Rectal smooth muscle tissue (tissue), 1 donor: ENCODE results near the gene VEPH1.
"Not testable (repeated sequence)": the region's sequence is repeated elsewhere in the genome, so short reads cannot be mapped to it uniquely, and the experiment has no call there.

ENCODE experiments used
- H3K27ac ChIP-seq: one replicate; pipeline ENCODE4 v1.7.0; 2013; ENCODE audit warnings: low read depth, low read length, inconsistent platforms
- H3K27me3 ChIP-seq: one replicate; pipeline ENCODE4 v1.7.0; 2013; ENCODE audit warnings: low read length; ENCODE audit not compliant: control insufficient read depth, insufficient read depth
- H3K36me3 ChIP-seq: one replicate; pipeline ENCODE4 v1.7.0; 2013; ENCODE audit warnings: low read length; ENCODE audit not compliant: control insufficient read depth, insufficient read depth
- H3K4me1 ChIP-seq: one replicate; pipeline ENCODE4 v1.7.0; 2013; ENCODE audit warnings: low read length; ENCODE audit not compliant: control insufficient read depth, insufficient read depth
- H3K4me3 ChIP-seq: one replicate; pipeline ENCODE4 v1.7.0; 2013; ENCODE audit warnings: low read length
- H3K9ac ChIP-seq: one replicate; pipeline ENCODE4 v1.7.0; 2013; ENCODE audit warnings: low read length

Gene VEPH1

DNA sequence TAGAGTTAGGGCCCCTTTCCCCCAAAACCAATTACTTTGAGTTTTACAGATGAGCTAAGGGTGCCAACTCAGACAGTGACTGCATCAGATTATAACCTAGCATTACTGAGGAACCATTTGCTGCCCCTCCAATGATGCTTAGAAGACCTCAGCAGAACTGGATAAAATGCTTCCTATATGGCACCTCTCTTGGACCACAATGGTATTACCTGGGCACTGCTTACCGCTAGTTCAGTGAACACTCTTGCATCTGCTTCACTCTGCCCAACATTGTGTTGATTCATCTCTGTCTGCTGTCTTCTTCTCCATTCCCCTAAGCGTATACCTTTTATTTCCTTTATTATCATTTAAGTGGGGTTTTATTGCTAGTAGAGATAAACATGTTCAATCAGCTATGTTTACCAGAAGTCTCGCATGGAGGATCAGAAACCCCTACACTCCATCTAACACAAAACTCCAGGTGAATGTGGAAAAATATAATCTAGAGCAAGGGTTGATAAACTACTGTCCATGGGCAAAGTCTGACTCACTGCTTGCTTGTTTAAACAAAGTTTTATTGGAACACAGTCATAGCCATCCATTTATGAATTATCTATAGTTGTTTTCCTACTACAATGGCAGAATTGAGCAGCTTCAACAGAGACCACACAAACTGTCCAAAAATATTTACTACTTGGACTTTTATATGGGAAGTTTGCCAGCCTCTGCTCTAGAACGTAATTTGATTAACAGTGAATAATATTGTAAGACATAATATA, 166.8 kb downstream of the VEPH1 start:
- H3K4me1 ChIP-seq, result no peaks in the 10 kb centered on the region
- H3K27ac ChIP-seq, result no peak overlapping the region
- no peak overlapping the region for H3K4me3 ChIP-seq
- no peaks in the 10 kb centered on the region for H3K27me3 ChIP-seq
- no peaks in the 10 kb centered on the region for H3K36me3 ChIP-seq
- H3K9ac ChIP-seq, result no peak overlapping the region

DNA sequence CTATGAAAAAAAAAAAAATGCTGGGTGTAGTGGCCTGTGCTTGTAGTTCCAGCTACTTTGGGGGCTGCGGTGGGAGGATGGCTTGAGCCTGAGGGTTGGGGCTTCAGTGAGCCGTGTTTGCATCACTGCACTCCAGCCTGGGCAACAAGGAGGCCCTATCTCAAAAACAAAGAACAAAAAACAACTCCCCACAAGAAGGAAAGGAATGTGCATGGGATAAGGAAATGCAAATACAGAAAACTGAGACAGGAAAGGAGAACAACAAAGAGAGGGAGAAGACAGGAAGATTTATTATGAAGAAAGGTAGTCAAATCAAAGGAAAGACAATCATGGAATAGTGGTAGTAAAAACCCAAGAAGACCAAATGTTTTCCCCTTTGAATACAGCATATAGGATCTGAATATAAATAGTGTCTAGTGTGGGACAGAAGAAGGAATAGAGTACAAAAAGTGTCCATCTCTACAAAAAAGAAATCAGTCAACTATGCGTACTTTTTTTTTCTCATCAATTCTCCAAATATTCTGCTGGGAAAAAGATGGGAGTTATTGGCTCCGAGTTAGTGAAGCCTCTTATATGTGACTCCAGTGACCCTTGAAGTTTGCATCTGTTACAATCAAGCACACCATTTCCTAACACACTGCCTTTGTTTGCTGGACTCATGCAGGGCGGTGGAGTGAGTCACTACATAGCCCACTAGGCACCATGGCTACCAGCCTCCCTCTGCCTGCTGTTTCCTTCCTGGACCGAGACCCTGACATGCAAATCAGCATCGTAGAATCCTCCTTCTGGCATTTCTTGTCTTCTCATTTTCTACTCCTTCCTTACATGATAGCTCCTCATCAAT, 167.8 kb downstream of the VEPH1 start:
- H3K27ac ChIP-seq, result no peak overlapping the region
- H3K9ac ChIP-seq, result no peak overlapping the region
- no peaks in the 10 kb centered on the region for H3K27me3 ChIP-seq
- no peaks in the 10 kb centered on the region for H3K4me1 ChIP-seq
- no peaks in the 10 kb centered on the region for H3K36me3 ChIP-seq
- no peak overlapping the region for H3K4me3 ChIP-seq

DNA sequence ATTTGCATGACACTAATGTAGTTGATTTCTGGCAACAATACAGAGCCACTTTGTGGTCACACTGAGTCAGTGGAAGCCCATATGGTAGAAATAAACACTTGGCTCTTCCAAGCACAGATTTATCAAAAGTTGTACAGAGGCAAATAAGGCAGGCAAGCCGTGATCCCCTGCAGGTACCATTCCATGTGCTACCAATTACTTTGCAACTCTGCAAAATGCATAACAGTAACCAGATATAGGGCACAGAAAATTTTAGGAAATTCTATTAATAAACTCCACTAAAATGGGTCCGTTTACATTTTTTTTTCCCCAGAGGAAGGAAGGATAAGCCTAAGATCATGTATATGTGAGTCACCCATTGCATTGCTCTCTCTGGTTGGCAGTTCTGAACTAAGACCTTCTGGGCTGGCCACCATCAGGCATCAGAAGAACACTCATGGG, 169.6 kb downstream of the VEPH1 start:
- Histone ChIP-seq H3K27ac (no peak overlapping the region), H3K4me3 (no peak overlapping the region), H3K27me3 (no peaks in the 10 kb centered on the region), H3K9ac (no peak overlapping the region), H3K4me1 (no peaks in the 10 kb centered on the region), H3K36me3 (no peaks in the 10 kb centered on the region)

DNA sequence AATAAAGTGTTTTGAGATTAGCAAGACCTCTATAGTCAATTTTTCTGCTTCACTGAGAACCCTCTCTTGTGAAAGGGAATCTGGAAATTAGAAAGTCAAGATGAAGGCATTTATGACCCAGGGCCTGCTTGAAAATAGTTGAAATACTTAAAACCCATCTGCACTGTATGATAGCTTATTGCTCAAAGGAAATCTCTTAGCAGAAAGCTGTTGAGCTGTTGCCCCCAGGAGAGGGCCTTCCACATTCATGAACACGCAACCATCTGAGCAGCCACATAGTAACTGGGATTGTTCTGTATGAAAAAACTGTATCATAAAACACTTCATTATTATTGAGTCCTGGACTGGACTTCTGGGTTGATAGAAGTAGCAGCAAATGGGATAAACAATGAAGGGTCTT, 173.0 kb downstream of the VEPH1 start:
- Histone ChIP-seq H3K27me3 (no peaks in the 10 kb centered on the region), H3K9ac (no peak overlapping the region), H3K36me3 (no peaks in the 10 kb centered on the region), H3K27ac (no peak overlapping the region), H3K4me1 (no peaks in the 10 kb centered on the region), H3K4me3 (no peak overlapping the region)

DNA sequence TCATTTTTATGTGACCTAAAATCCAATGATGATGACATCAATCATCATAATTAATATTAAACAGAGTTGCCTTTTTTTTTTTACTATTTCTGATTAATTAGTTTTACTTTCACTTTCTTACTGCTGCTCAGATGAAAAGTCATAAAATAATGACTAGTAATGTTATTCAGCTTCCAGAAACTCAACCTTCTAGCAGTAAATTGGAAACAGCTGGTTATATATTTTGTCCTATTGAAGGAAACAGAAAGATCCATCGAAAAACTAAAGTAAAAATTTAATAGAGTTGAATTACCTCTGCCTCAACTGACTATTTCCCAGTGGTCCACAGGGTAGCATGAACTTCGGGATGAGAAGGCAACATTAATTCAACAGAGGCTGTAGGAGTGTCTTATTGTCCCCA, 173.7 kb downstream of the VEPH1 start:
- Histone ChIP-seq H3K4me3 (no peak overlapping the region), H3K4me1 (no peaks in the 10 kb centered on the region), H3K36me3 (no peaks in the 10 kb centered on the region), H3K27ac (no peak overlapping the region), H3K9ac (no peak overlapping the region), H3K27me3 (no peaks in the 10 kb centered on the region)

DNA sequence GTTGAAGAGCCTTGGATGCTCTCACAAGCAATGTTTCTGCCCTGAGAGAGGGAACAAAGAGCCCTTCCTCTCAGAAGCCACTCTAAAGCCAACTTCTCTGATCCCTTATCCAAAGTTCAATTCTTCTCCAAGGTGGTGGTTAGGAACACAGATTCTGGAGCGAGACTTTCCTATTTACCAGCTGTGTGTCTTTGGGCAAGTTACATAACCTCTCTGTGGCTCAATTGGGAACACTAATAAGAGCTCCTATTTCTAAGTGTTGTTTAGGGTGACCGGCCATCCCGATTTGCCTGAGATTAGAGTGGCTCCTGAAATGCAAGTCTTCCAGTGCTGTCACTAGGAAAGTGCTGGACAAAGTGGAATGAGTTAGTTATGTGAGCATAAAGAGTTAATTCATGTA, 175.4 kb downstream of the VEPH1 start:
- H3K4me3 ChIP-seq, result no peak overlapping the region
- H3K9ac ChIP-seq, result no peak overlapping the region
- no peaks in the 10 kb centered on the region for H3K27me3 ChIP-seq
- H3K4me1 ChIP-seq, result no peaks in the 10 kb centered on the region
- no peak overlapping the region for H3K27ac ChIP-seq
- no peaks in the 10 kb centered on the region for H3K36me3 ChIP-seq

DNA sequence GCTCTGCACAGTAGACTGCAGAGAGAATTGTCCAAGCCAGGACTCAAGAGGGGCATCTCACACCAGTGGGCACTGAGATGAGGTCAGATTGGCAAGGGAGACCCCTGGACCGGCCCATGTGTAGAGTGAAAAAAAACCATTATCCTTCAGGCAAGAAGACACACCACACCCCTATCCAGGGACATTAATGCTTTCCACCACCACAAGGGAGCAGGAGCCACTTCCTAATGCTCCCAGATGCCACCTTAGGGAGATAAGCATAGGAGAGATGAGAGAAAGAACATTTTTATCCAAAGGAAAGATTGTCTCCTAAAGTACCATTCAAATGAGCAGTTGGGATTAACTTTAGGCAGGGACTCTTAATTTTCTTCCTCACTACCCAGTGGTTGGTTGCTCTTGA, 176.2 kb downstream of the VEPH1 start:
- H3K27ac ChIP-seq, result no peak overlapping the region
- no peaks in the 10 kb centered on the region for H3K4me1 ChIP-seq
- H3K4me3 ChIP-seq, result no peak overlapping the region
- H3K27me3 ChIP-seq, result no peaks in the 10 kb centered on the region
- H3K36me3 ChIP-seq, result no peaks in the 10 kb centered on the region
- no peak overlapping the region for H3K9ac ChIP-seq

DNA sequence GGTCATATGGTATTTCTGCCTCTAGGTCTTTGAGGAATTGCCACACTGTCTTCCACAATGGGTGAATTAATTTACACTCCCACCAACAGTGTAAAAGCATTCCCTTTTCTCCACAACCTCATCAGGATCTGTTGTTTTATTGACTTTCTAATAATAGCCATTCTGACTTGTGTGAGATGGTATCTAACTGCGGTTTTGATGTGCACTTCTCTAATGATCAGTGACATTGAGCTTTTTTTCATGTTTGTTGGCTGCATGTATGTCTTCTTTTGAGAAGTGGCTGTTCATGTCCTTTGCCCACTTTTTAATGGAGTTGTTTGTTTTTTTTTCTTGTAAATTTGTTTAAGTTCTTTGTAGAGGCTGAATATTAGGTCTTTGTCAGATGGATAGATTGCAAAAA, 178.3 kb downstream of the VEPH1 start:
- H3K36me3 ChIP-seq, H3K4me3 ChIP-seq, H3K4me1 ChIP-seq, H3K27ac ChIP-seq, H3K9ac ChIP-seq, H3K27me3 ChIP-seq: not testable (repeated sequence)

DNA sequence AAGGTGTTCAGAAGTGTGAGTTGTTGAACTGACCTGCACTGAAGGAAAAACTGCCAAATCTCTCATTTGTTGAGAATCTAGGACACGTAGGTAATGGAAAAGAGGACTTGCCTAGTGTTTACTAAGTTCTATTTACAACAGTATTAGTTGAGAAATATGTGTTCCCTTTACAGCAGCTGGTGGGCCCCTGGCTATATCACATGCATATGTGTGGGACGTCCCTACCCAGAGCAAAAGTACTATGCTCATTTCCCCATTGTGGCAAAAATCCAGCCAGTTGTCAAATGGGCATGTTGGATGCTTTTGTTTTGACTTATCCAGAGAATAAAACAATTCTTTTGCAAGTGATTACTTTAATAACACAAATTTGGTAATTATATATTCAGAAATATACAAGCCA, 179.9 kb downstream of the VEPH1 start:
- no peak overlapping the region for H3K4me3 ChIP-seq
- H3K4me1 ChIP-seq, result no peaks in the 10 kb centered on the region
- no peaks in the 10 kb centered on the region for H3K36me3 ChIP-seq
- H3K27me3 ChIP-seq, result no peaks in the 10 kb centered on the region
- H3K27ac ChIP-seq, result no peak overlapping the region
- no peak overlapping the region for H3K9ac ChIP-seq

DNA sequence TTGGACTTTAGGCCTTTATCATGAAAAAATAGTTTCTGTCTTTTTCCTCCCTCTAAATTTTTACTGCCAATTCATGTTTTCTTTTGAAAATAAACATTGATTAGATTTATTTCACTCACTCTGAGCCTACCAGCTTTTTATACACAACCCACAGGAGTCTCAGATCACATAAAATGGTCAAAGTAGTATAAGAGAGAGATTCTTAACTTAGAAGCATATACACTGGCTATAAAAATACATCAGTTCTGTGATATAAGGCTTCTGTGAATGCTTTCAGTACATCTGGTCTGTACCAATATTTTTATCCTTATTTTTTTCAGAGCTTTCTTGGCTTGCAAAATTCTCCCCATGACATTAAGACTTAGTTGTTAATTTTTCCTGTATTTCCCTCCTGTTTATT, 183.5 kb downstream of the VEPH1 start:
- H3K27ac ChIP-seq, result no peak overlapping the region

DNA sequence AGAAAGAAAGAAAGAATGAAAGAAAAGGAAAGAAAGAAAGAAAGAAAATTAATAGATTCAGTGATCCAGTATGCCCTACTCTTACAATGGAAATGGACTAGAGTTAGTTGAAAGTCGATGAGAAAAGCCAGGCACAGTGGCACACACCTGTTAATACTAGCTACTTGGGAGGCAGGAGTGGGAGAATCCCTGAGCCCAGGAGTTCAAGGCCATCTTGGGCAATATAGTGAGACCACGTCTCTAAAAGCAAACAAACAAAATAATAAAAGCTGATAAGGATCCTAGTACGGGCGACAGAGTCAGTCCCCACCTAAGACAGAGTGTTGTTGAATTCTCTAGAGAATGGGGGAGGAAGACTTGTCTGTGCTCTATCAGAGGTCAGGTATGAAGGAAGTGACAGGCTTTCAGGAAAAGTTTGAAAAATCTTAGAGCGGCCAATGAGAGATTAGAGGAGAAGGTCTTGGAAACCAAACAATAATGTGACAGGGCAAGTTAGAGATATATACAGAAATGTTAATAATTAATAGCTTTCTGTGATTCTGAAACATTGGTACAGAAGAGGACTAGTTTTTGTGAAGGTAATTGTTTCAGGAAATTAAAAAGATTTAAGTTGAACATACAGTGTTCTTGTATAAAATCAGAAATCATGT, 184.5 kb downstream of the VEPH1 start:
- Histone ChIP-seq H3K9ac (no peak overlapping the region), H3K36me3 (no peaks in the 10 kb centered on the region), H3K4me3 (no peak overlapping the region), H3K27ac (no peak overlapping the region), H3K4me1 (no peaks in the 10 kb centered on the region), H3K27me3 (no peaks in the 10 kb centered on the region)

More for the DNA sequence above, 183.5 kb downstream of the VEPH1 start:
- Histone ChIP-seq H3K9ac (no peak overlapping the region), H3K4me1 (no peaks in the 10 kb centered on the region), H3K36me3 (no peaks in the 10 kb centered on the region), H3K27me3 (no peaks in the 10 kb centered on the region), H3K4me3 (no peak overlapping the region)

DNA sequence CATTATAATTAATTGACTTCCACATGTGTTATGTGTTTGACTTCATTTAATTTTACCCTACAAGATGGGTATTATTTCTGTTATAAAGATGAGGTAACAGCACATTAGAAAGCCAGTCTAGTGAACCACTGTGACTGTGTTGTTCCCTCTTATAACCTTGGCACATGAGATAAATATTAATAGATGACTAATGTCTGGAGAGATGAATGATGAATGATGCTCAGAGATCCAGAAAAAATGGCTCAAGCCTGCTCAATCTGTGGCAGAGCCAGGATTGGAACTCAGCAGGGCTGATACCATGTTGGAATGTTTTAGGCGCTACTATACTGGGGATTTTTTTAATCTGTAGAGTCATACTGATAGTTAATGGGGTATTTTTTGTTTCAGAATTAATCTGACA, 185.3 kb downstream of the VEPH1 start:
- H3K4me3 ChIP-seq, result no peak overlapping the region
- no peak overlapping the region for H3K9ac ChIP-seq
- no peak overlapping the region for H3K27ac ChIP-seq
- no peaks in the 10 kb centered on the region for H3K36me3 ChIP-seq
- H3K27me3 ChIP-seq, result no peaks in the 10 kb centered on the region
- H3K4me1 ChIP-seq, result no peaks in the 10 kb centered on the region
